IPS-15b (cell line): ENCODE results near the gene BNIPL.

Experiments
- H3K27me3 ChIP-seq: one replicate; pipeline ENCODE4 v1.6.1; 2013; ENCODE audit warnings: low read length; ENCODE audit not compliant: control insufficient read depth, insufficient read depth
- H3K36me3 ChIP-seq: one replicate; pipeline ENCODE4 v1.6.1; 2013; ENCODE audit warnings: low read length; ENCODE audit not compliant: control insufficient read depth, insufficient read depth
- H3K4me1 ChIP-seq: one replicate; pipeline ENCODE4 v1.6.1; 2013; ENCODE audit warnings: mild to moderate bottlenecking, low read length; ENCODE audit not compliant: control insufficient read depth, insufficient read depth
- H3K4me3 ChIP-seq: one replicate; pipeline ENCODE4 v1.5.1; 2013; ENCODE audit warnings: low read depth, low read length
- H3K9ac ChIP-seq: one replicate; pipeline ENCODE4 v1.6.1; 2013; ENCODE audit warnings: low read depth, mild to moderate bottlenecking, low read length
- H3K9me3 ChIP-seq: one replicate; pipeline ENCODE4 v1.6.1; 2013; ENCODE audit warnings: mild to moderate bottlenecking, low read length; ENCODE audit not compliant: control insufficient read depth, insufficient read depth

The BNIPL gene

GRCh38 chr1:151047925-151048644 is 11.7 kb downstream of the BNIPL start:
- Histone ChIP-seq H3K9me3 (no peaks in the 10 kb centered on the region), H3K27me3 (no peaks in the 10 kb centered on the region), H3K4me1 (no peaks in the 10 kb centered on the region), H3K36me3 (peaks cover 5% of the 10 kb centered on the region), H3K9ac (peak overlapping the region; percentile 79), H3K4me3 (peak overlapping the region; percentile 94)

DNA sequence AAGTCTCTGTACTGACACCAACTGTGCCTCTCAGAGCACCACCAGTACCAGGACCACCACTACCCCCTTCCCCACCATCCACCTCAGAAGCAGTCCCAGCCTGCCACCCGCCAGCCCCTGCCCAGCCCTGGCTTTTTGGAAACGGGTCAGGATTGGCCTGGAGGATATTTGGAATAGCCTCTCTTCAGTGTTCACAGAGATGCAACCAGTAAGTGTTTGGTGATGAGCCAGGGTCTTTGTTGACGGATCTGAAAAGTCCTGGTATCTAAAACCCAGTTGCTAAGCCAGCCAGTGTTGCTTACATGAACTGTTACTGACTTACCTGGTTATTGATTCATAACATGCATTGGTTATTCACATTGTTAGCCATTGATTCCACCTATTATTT is 12.3 kb downstream of the BNIPL start:
- Histone ChIP-seq H3K9me3 (no peaks in the 10 kb centered on the region), H3K4me1 (no peaks in the 10 kb centered on the region), H3K36me3 (peaks cover 8% of the 10 kb centered on the region), H3K27me3 (no peaks in the 10 kb centered on the region), H3K9ac (peak overlapping the region; percentile 79), H3K4me3 (peak overlapping the region; percentile 94)

- H3K27me3 ChIP-seq, result no peaks in the 10 kb centered on the region
Observed at GRCh38 chr1:151049458-151049857, 13.1 kb downstream of the BNIPL start.

GRCh38 chr1:151050051-151050688 is 13.8 kb downstream of the BNIPL start:
- H3K4me3 ChIP-seq, result no peak overlapping the region
- H3K9ac ChIP-seq, result no peak overlapping the region
- H3K4me1 ChIP-seq, result no peaks in the 10 kb centered on the region
- H3K27me3 ChIP-seq, result no peaks in the 10 kb centered on the region
- no peaks in the 10 kb centered on the region for H3K9me3 ChIP-seq
- peaks cover 15% of the 10 kb centered on the region for H3K36me3 ChIP-seq

More at GRCh38 chr1:151049458-151049857, 13.1 kb downstream of the BNIPL start:
- Histone ChIP-seq H3K36me3 (peaks cover 13% of the 10 kb centered on the region), H3K9me3 (no peaks in the 10 kb centered on the region), H3K4me1 (no peaks in the 10 kb centered on the region), H3K9ac (no peak overlapping the region), H3K4me3 (no peak overlapping the region)

DNA sequence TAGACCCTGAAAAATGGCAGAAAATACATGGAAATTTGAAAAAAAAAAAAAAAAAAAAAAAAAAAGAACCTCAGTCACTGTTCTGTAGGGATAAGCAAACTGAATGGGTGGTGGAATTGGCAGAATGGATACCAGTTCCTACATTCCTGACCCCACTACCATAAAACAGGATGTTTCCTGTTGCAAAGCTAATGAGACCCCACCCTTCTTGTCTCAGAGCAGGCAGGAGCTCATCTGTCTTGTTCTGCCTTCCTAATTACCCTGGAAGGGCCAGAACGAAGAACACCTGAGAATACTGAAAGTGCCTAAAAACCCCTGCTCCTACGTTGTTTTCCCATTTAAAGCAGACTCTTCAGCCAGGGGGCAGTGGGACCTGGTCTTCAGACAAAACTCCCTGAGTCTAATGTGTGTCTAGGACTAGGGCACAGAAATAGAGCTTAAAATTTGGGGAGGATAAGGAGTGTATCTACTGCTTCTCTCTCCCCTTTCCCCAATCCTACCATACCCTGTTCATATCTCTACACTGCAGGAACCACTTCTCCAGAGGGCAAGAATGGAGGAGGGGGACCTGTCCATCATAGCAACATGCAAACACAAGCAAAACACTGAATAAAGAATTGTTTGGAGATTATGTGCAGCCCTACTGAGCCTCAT is 15.1 kb downstream of the BNIPL start:
- Histone ChIP-seq H3K4me1 (no peaks in the 10 kb centered on the region), H3K4me3 (no peak overlapping the region), H3K9ac (no peak overlapping the region), H3K9me3 (no peaks in the 10 kb centered on the region), H3K27me3 (no peaks in the 10 kb centered on the region), H3K36me3 (peaks cover 23% of the 10 kb centered on the region)

DNA sequence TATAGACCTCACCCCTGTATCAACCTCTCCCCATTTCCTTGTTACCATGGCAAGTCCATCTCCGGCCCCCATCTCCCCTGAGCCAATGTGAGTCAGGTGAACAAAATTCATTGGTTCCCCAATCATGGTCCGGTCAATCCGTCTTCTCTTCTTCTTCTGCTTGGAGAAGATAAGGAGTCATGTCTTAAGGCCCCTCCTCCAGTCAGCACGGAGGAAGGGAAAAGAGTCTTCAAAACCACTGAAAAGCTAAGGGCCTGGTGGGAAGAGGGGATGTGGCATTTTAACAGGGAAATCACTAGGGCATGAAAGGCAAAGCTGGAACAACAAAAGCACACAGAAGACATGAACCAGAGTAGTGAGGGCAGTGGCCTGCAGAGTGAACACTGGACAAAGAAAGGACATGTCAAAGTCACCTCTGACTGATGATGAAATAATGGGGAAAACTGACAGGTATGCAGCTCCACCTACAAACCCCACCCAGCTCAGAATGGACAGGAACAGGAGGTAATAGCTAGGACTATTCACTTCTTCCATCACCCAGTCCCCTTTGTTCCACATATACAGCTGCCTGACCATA is 18.7 kb downstream of the BNIPL start:
- Histone ChIP-seq H3K9me3 (no peaks in the 10 kb centered on the region), H3K36me3 (peaks cover 23% of the 10 kb centered on the region), H3K4me3 (no peak overlapping the region), H3K9ac (no peak overlapping the region), H3K27me3 (no peaks in the 10 kb centered on the region), H3K4me1 (peaks cover 4% of the 10 kb centered on the region)

DNA sequence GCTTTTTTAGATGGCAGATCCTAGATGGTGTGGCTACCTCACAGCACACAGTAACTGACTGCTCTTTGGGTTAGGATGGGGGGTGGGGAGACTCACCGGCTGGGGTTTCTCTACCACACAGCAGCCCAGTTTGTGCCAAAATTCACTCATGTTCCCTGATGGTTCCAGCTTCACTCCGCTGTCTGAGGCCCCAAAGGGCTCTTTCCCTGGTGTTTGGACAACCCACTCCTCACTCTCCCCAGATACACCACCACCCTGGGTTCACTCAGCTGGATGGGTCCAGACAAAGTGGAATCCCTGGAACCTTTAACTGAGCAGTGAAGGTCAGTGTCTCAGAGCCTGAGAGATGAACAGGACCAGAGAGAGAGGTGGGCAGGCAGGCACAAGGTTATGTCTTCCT is 19.2 kb downstream of the BNIPL start:
- Histone ChIP-seq H3K36me3 (peaks cover 23% of the 10 kb centered on the region), H3K9ac (no peak overlapping the region), H3K9me3 (no peaks in the 10 kb centered on the region), H3K27me3 (no peaks in the 10 kb centered on the region), H3K4me3 (no peak overlapping the region), H3K4me1 (peaks cover 4% of the 10 kb centered on the region)

- Histone ChIP-seq H3K4me3 (no peak overlapping the region), H3K27me3 (no peaks in the 10 kb centered on the region), H3K9me3 (no peaks in the 10 kb centered on the region), H3K4me1 (peaks cover 4% of the 10 kb centered on the region), H3K36me3 (peaks cover 23% of the 10 kb centered on the region), H3K9ac (no peak overlapping the region)
Observed at GRCh38 chr1:151056149-151056548, 19.8 kb downstream of the BNIPL start.

DNA sequence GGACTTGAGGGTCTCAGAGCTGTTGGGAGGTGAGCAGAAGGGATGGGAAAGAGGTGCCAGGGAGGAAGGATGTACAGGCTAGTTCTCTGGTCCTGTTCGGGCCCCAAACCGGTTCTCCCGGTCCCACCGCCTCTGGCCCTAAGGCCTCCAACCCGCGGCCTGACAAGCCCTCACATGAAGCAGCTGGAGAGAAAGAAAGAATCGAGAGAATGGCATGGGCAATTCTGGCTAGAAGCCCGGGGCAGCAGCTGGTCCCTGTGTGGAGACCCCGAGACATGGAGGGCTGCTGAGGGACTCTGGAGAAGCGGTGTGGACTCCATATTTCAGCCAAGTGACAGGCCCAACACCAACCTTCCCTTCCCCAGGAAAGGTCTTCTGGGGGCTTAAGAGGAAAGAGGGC is 22.3 kb downstream of the BNIPL start:
- Histone ChIP-seq H3K4me1 (peaks cover 8% of the 10 kb centered on the region), H3K9me3 (no peaks in the 10 kb centered on the region), H3K4me3 (peak overlapping the region; percentile 95), H3K9ac (peak overlapping the region; percentile 90), H3K36me3 (peaks cover 14% of the 10 kb centered on the region), H3K27me3 (no peaks in the 10 kb centered on the region)

DNA sequence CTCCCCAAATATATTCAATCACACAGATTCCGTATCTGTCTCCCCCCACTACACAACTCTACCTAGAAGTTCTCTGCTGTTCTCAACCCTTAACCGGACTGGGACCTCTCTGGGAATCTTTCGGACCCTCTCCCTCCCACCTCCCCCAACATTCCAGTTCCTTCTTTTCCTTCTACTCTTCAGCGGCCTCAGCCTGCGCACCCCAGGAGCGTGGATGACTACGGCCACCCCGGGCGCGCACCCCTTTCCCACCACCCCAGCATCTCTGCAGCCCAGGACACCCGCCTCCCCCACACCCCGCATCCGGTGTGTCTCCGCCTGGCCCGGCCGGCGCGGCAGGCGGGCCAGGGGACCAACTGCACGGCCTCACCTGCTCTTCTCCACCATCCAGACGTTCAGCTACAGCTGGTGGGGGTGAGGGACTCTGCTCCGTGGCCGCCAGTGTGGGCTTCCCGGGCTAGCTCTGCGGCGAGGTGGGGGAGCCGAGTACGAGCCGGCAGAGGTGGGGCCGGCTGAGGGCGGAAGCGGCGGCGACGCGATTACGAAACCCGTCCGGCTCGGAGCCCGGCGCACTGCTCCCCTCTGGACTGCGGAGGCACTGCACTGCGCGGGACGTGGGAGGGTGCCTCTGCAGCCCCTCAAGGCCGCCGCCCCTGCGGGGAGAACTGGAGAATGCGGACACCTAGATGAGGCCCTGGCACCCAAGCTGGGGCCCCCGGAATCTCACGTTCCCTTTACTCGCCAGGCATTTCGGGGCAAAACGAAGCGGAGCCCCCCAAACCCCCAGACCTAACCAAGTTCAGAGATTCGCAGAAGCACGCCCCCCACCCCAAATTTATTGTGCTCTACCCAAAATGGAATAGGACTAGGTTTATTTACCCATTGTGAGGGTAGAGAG is 23.0 kb downstream of the BNIPL start, which contains the start of gene CDC42SE1:
Gene CDC42SE1, minus strand, starts transcription at position 514 of the 898 bp plus-strand sequence. CDS start 3,892 bp downstream, outside the sequence.
- Histone ChIP-seq H3K27me3 (no peaks in the 10 kb centered on the region), H3K4me3 (peak within 1 kb of the TSS; percentile 95), H3K36me3 (peaks cover 9% of the 10 kb centered on the region), H3K4me1 (peaks cover 10% of the 10 kb centered on the region), H3K9me3 (no peaks in the 10 kb centered on the region), H3K9ac (peak within 1 kb of the TSS; percentile 90)
